Mesenteric fat pad (tissue), 1 donor: ENCODE data around the gene TLK1. TPM values are rescaled to one million over a fixed set of nuclear protein-coding genes. Genes with fewer than 3 reads are reported as not detected.
"Not testable (repeated sequence)": the region's sequence is repeated elsewhere in the genome, so short reads cannot be mapped to it uniquely, and the experiment has no call there.

Source experiments
- DNase-seq: peaks from one replicate; pipeline ENCODE4 v3.0.0-alpha.2; 2020; ENCODE audit warnings: low spot score
- total RNA-seq: library from RNA; stranded (reverse); fragmentation: NEBNext Ultra II Directional; extraction: Animal tissue kit (Norgen Biotek cat#: 25700); gene quantifications from one replicate; pipeline ENCODE4 v1.2.1, GENCODE V29; 2021
- donor health status: DM: yes; HTN: yes; CAD: no.

The TLK1 gene
- total RNA-seq, 1 donor from 2014 or later: 49.6 TPM

- no peak for DNase-seq
Observed at GRCh38 chr2:171169839-171170238, 9.1 kb upstream of the TLK1 start.

DNA sequence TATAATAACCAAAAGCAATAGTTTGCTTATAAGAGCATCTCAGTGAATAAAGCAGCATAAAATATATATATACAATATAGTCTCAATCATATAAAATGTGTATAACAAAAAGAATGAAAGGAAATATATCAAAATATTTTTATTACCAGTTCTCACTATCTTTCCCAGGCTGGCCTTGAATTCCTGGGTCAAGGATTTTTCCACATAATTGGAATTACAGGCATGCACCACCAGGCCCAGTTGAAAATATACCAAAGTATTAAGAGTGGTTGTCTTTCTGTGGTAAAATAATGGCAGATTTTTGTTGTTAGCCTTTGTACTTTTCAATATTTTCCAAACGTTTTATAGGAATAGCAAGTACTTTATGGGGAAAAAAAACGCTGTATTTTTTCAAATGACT, 8.6 kb upstream of the TLK1 start:
- DNase-seq: no peak

DNA sequence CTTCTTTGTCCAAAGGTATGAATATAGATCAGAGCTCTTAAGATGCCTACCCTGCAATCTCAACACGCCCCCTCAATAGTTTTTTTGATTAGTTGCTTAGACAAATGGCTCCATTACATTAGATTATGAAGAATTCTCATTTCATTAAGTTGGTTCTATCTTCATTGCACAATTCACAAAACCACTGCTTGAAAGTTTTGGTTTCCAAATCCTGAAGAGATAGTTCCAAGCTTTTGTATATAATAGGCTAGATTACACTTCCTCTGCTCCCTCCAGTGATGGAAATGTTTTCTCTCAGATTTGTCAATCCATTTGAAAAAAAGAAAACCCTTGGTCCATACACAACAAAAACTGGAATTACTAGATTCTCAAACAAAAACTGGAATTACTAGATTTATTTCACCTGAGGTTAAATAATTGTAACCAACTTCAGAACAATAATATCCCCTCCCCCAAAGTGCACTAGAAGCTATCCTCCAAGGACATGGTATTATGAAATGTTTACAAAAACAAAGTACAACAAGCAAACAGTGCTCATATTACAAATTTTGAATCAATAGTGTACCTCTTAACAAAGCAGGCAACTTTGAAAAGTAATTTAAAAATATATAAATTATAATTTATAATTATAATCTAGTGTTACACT, 6.8 kb upstream of the TLK1 start:
- DNase-seq: no peak

DNA sequence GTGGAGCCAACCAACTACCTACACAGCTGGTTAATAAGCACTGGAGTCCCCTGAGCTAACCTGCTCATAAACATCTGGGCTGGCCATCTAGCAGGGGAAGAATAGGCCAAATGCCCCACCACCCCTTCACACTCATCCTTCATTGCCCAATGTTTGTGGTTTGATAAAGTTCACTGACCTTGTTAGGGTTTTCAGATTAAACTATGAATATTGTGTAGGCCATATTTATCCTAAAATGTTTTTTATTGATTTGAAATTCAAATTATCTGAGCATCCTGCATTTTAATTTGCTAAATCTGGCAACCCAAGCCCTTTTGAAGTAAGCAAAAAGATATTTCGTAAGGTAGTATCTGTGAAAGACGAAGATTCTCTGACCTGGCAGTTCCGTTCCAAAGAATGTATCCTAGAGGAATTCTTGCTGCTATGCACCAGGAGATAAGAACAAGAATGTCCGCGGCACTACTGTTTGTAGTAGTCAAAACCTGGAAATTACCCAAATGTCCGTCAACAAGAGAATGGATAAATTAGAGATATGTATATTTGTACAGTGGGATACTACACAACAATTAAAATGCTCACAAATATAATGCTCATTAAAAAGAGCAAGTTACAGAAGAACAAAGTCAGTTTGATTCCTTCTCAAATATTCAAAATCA, 5.8 kb upstream of the TLK1 start:
- no peak for DNase-seq

- no peak for DNase-seq
Observed at GRCh38 chr2:171165967-171166327, 5.3 kb upstream of the TLK1 start.

DNA sequence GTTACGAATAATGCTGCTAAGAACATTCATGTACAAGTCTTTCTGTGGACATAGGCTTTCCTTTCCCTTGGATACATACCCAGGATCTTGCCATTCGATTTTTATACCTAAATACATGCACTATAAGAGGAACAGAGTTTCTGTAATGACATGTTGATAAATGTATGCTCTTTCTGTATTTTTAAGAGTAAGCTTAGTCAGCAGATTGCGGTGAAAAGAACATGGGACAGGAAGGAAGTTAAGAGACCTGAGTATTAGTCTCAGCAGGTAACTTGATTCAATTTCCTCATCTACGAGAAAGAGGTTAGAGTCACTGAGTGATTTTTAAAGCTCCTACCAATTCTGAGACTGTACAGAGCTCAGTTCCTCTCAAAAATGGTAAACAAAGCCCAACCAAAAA, 2.6 kb upstream of the TLK1 start:
- no peak for DNase-seq

GRCh38 chr2:171162522-171163197, 2.0 kb upstream of the TLK1 start:
- not testable (repeated sequence) for DNase-seq

GRCh38 chr2:171160956-171161740, 455 bp upstream of the TLK1 start:
- no peak for DNase-seq

DNA sequence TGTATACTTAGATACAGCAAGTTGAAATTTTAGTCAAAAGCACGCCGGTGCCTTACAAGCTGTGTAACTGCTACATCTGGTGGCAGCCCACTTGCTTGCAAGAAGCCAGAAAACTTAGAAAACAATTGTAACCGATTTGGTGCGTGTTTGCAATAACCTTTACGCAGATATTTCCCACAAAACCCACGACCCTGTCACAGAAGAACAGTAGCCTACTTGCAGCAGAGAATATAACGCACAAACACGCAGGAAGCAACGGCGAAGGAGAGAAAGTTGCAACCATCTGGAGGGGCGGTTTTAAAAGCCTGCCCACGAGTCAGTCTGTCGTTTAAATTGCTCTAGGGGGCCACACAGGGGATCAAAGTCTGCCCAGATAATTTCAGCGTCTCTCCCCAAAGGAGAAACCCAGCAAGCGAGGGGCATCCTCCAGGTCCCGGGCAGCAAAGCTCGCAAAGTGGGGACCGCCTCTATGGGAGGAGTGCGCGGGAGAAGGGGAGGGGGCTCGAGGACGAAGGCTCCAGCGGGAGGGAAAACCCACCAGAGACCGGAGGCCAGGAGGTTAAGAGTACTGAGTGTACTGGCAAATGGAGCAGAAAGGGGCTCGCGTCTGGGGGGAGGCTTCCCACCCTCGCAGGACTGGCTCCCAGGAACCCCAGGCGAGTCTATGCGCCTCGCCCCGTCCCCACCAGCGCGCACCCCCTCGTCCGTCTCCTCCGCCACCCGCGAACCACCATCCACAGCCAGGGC, 1.1 kb downstream of the TLK1 start:
- no peak for DNase-seq

- DNase-seq: no peak
Observed at GRCh38 chr2:171158790-171159371, 1.8 kb downstream of the TLK1 start.

- no peak for DNase-seq
Observed at GRCh38 chr2:171158036-171158789, 2.5 kb downstream of the TLK1 start.

- no peak for DNase-seq
Observed at GRCh38 chr2:171157109-171157500, 3.6 kb downstream of the TLK1 start.

DNA sequence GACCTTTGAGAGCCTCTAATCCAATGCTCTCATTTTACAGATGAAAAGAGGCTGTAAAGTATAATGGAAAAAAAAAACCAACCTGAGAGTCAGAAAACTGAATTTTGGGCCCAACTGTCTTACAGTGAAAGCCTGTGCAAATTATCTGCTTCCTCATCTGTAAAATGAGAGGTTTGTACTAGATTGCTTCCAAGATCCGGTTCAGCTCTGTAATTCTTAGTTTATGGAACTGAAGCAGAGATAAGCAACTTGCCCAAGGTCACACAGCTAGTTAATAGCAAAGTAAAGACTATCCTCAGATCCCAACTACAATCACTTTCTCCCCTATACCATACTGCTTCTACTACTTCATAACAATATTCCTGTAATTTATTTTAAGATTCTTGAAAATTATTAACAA, 6.3 kb downstream of the TLK1 start:
- no peak for DNase-seq

GRCh38 chr2:171150694-171151285, 9.9 kb downstream of the TLK1 start:
- no peak for DNase-seq

DNA sequence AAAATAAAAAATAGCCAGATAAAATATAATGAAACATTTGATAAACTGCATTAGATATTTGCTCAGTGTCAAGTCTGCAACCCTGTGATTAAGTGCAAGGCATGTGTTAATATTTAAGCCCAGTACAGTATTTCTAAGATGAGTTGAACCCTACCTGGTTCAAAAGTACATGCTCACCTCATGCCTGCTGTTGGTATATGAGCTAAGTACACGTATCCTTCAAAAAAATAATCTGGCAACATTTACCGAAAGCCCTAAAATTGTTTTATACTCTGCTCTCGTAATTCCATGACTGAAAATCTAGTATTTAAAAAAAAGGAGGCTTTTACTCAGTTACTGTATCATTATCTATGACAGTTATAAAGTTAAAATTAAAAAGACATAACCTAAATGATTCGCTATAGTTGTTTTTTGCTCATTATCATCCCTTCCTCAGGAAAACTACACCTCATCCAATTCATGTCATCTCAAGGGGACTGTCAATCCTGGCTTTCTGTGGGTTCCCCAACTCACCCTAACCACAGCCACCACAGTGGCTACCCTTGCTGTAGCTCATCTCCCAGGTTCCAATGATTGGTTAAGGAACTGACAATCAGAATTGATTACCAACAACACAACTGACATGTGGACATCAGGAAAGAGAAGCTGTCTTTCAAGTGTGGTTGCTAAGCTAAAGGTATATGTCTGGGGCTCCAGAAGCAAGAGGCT, 10.6 kb downstream of the TLK1 start:
- DNase-seq: no peak

GRCh38 chr2:171149171-171149938, 11.3 kb downstream of the TLK1 start:
- no peak for DNase-seq

DNA sequence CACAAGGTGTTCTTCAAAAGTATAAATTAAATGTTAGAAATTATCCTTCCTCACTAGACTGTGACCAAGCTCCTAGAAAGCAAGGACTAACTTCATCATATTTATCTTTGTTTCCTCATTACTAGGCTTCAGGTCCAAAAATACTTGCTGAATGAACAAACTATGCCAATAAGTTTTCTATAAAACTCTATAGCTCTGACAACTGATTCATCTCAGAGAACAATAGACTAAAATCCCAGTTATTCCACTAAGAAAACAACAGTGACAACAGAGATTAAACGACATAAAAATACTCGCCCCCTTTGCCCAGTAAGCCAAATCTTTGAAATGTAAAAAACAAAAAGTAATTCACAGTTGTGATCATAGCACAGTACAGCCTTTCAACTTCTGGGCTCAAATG, 13.6 kb downstream of the TLK1 start:
- DNase-seq: no peak

DNA sequence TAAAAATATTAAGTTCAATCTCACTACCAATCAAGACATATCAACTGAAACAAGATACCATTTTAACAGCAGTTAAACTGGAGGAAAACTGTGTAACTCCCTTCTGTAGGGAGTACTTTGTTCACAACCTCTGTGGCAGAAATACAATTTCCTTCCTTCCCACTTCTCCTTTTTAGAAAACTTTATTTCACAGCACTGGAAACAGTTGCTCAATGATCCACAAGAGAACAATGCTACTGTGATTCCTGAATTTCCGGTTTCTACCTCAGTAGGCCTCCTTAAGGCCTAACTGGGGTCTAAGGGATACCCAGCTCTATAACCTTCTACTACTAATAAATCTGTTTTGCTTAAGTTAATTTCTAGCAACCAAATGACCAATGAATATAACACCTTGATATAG, 14.1 kb downstream of the TLK1 start:
- DNase-seq: no peak
